HepG2 (cell line): ENCODE measurements around the gene RPS27A. TPM values are rescaled to one million over a fixed set of nuclear protein-coding genes. Genes with fewer than 3 reads are reported as not detected.

Experiments used
- ARID4A ChIP-seq: sonication (generic); formaldehyde crosslinking; IDR thresholded peaks from 2 replicates; pipeline ENCODE4 v1.5.0; 2020; ENCODE audit warnings: mild to moderate bottlenecking, missing genetic modification reagents, borderline replicate concordance
- ATF3 ChIP-seq: sonication (generic); formaldehyde crosslinking; IDR thresholded peaks from 2 replicates; pipeline ENCODE4 v1.4.0; 2020; ENCODE audit warnings: missing genetic modification reagents
- HDAC2 ChIP-seq: sonication (generic); formaldehyde crosslinking; IDR thresholded peaks from 2 replicates; pipeline ENCODE4 v1.4.0; 2020; ENCODE audit warnings: missing genetic modification reagents
- HOXA9 ChIP-seq: sonication (generic); formaldehyde crosslinking; IDR thresholded peaks from 2 replicates; pipeline ENCODE4 v1.8.1; 2022; ENCODE audit warnings: missing genetic modification reagents, mild to moderate bottlenecking, moderate library complexity, borderline replicate concordance
- TAF1 ChIP-seq: sonication (generic); formaldehyde crosslinking; IDR thresholded peaks from 2 replicates; pipeline ENCODE4 v1.4.0; 2020; ENCODE audit warnings: missing genetic modification reagents
- TCF12 ChIP-seq, 2 experiments: fragments of 450-650 bp in 1 of 2; sonication (generic) in 1 of 2; formaldehyde crosslinking in 1 of 2; IDR thresholded peaks; 2 replicates each; pipeline versions ENCODE4 v1.6.1 to v1.8.0; 2017 to 2022; ENCODE audit warnings: antibody characterized with exemption in 1 of 2, mild to moderate bottlenecking in 1 of 2, missing genetic modification reagents in 1 of 2, moderate library complexity in 1 of 2
- ZBTB20 ChIP-seq: sonication (generic); formaldehyde crosslinking; IDR thresholded peaks from 2 replicates; pipeline ENCODE4 v1.8.1; 2023; ENCODE audit warnings: missing genetic modification reagents, low read depth, mild to moderate bottlenecking, borderline replicate concordance
- ZFP41 ChIP-seq: sonication (generic); formaldehyde crosslinking; IDR thresholded peaks from 2 replicates; pipeline ENCODE4 v1.4.0; 2020; ENCODE audit warnings: mild to moderate bottlenecking, missing genetic modification reagents, borderline replicate concordance
- ZNF18 ChIP-seq: sonication (generic); formaldehyde crosslinking; IDR thresholded peaks from 2 replicates; pipeline ENCODE4 v1.8.0; 2022; ENCODE audit warnings: mild to moderate bottlenecking, missing genetic modification reagents; ENCODE audit not compliant: insufficient replicate concordance
- ZNF563 ChIP-seq: sonication (generic); formaldehyde crosslinking; IDR thresholded peaks from 2 replicates; pipeline ENCODE4 v1.8.0; 2022; ENCODE audit warnings: mild to moderate bottlenecking, moderate library complexity, missing genetic modification reagents
- ZNF672 ChIP-seq: sonication (generic); formaldehyde crosslinking; IDR thresholded peaks from 2 replicates; pipeline ENCODE4 v1.8.1; 2022; ENCODE audit warnings: missing genetic modification reagents
- ZSCAN20 ChIP-seq: sonication (generic); formaldehyde crosslinking; IDR thresholded peaks from 2 replicates; pipeline ENCODE4 v1.4.0; 2020; ENCODE audit warnings: missing genetic modification reagents, mild to moderate bottlenecking, borderline replicate concordance
- polyA plus RNA-seq, 8 experiments: library from polyadenylated mRNA; depleted of rRNA in 3 of 8; stranded (reverse) in 7 of 8; unstranded in 1 of 8; fragments of >200 nt; fragmentation: Illumina TruSeq in 4 of 8; extraction: Trizol in 4 of 8; gene quantifications; 2 replicates each; pipeline versions ENCODE4 v1.2.1 to v1.2.3, GENCODE V29; 2011 to 2016; ENCODE audit warnings: low read depth in 4 of 8, missing spikeins in 1 of 8, mixed read lengths in 1 of 8; ENCODE audit not compliant: insufficient read depth in 1 of 8
- total RNA-seq, 5 experiments: library from RNA; depleted of rRNA; stranded (reverse); fragments of >200 nt; fragmentation: Illumina TruSeq; extraction: Trizol; gene quantifications; 2 replicates each; pipeline ENCODE4 v1.2.3, GENCODE V29; 2016; ENCODE audit warnings: low read depth in 1 of 5
- TF ChIP-seq, protein P1 (sequence below): sonication (generic); formaldehyde crosslinking; IDR thresholded peaks from 2 replicates; pipeline ENCODE4 v1.5.1; 2020; ENCODE audit warnings: mild to moderate bottlenecking, missing genetic modification reagents, borderline replicate concordance
- TF ChIP-seq, protein P2 (sequence below): sonication (generic); formaldehyde crosslinking; IDR thresholded peaks from 2 replicates; pipeline ENCODE4 v1.4.0; 2020; ENCODE audit warnings: mild to moderate bottlenecking, low read depth, missing genetic modification reagents

Gene RPS27A
- total and polyA plus RNA-seq, 2 of the 13 experiments (the other 11 are each of a cell fraction or from before 2014, with no cell fraction given): 2,779 to 3,269 TPM

DNA sequence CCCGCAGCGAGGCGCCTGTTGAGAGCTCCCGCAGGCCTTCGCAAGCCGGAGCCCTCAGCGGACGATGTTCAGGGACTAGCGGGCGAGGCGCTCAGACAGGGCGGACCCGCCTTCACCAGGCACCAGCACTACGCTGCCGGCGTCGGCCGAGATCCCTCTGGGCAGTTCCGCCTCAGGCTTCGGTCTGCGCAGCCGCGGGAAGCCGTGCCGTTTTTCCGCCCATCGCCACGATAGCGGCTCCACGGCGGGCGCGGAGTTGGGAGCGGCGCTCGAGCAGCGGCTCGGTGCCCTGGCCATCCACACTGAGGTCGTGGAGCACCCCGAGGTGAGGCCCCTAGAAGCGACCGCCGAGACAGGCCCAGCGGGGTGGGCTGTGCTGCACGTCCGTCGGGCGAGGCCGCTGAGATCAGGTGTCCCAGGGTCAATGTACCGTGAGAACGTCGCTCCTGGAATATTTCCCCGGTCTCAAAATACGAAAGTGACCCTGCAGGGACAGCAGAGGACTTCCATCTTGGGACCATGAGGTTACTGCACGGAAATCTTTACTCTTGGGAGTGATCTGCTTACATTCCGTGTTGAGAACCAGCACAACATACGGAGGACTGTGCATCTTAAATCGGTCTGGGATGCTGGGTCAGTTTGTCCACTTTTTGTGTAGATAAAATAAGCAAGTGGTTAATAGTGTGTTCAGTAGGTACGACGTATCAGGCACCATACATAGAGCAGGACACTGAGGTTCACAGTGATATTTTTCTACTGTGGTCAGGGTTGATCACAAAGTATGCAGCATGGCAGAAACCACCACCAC lies 49.8 kb downstream of the RPS27A start (continued):
- TF ChIP-seq, protein P1, sequence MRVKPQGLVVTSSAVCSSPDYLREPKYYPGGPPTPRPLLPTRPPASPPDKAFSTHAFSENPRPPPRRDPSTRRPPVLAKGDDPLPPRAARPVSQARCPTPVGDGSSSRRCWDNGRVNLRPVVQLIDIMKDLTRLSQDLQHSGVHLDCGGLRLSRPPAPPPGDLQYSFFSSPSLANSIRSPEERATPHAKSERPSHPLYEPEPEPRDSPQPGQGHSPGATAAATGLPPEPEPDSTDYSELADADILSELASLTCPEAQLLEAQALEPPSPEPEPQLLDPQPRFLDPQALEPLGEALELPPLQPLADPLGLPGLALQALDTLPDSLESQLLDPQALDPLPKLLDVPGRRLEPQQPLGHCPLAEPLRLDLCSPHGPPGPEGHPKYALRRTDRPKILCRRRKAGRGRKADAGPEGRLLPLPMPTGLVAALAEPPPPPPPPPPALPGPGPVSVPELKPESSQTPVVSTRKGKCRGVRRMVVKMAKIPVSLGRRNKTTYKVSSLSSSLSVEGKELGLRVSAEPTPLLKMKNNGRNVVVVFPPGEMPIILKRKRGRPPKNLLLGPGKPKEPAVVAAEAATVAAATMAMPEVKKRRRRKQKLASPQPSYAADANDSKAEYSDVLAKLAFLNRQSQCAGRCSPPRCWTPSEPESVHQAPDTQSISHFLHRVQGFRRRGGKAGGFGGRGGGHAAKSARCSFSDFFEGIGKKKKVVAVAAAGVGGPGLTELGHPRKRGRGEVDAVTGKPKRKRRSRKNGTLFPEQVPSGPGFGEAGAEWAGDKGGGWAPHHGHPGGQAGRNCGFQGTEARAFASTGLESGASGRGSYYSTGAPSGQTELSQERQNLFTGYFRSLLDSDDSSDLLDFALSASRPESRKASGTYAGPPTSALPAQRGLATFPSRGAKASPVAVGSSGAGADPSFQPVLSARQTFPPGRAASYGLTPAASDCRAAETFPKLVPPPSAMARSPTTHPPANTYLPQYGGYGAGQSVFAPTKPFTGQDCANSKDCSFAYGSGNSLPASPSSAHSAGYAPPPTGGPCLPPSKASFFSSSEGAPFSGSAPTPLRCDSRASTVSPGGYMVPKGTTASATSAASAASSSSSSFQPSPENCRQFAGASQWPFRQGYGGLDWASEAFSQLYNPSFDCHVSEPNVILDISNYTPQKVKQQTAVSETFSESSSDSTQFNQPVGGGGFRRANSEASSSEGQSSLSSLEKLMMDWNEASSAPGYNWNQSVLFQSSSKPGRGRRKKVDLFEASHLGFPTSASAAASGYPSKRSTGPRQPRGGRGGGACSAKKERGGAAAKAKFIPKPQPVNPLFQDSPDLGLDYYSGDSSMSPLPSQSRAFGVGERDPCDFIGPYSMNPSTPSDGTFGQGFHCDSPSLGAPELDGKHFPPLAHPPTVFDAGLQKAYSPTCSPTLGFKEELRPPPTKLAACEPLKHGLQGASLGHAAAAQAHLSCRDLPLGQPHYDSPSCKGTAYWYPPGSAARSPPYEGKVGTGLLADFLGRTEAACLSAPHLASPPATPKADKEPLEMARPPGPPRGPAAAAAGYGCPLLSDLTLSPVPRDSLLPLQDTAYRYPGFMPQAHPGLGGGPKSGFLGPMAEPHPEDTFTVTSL: 0 out of 2 replicates have a peak, but pooled peaks have one; percentile 16
- TF ChIP-seq, protein P2, sequence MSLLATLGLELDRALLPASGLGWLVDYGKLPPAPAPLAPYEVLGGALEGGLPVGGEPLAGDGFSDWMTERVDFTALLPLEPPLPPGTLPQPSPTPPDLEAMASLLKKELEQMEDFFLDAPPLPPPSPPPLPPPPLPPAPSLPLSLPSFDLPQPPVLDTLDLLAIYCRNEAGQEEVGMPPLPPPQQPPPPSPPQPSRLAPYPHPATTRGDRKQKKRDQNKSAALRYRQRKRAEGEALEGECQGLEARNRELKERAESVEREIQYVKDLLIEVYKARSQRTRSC (CRISPR knock-in tag): peak; percentile 80; the same call in 1 of the 2 replicates
- peak; percentile 83; the same call in 1 of the 2 replicates for TF ChIP-seq ZSCAN20 (CRISPR knock-in tag)
- TF ChIP-seq ZNF18 (CRISPR knock-in tag): peak; percentile 80
- peak; percentile 52; the same call in 1 of the 2 replicates for TF ChIP-seq ZFP41 (CRISPR knock-in tag)
- peak; percentile 94 for TF ChIP-seq ARID4A (CRISPR knock-in tag)
- no peak for TF ChIP-seq ZNF672 (CRISPR knock-in tag)
- TF ChIP-seq TAF1 (CRISPR knock-in tag): peak; percentile 99
- peak; percentile 82 for TF ChIP-seq HDAC2 (CRISPR knock-in tag)
- peak; percentile 63 for TF ChIP-seq ATF3 (CRISPR knock-in tag)
- no peak for TF ChIP-seq TCF12 (IDR thresholded peaks at IDR 0.05)
- TF ChIP-seq TCF12 (CRISPR knock-in tag; IDR thresholded peaks at IDR 0.05): peak; percentile 78; the same call in 1 of the 2 replicates
- TF ChIP-seq ZBTB20: peak; percentile 90; the same call in 1 of the 2 replicates
- peak; percentile 86; the same call in 1 of the 2 replicates for TF ChIP-seq ZNF563 (CRISPR knock-in tag)
- 0 out of 2 replicates have a peak, but pooled peaks have one; percentile 19 for TF ChIP-seq HOXA9 (CRISPR knock-in tag)
